CD4-positive, alpha-beta memory T cell (primary cell): Measurements from ENCODE around the gene CISD3. TPM values are rescaled to one million over a fixed set of nuclear protein-coding genes. Genes with fewer than 3 reads are reported as not detected.

Experiments used
- CTCF ChIA-PET: fragments of 350-600 bp; sonication (Branson Sonifier 250); formaldehyde crosslinking; loops from one replicate; lab custom pipeline; 2021; ENCODE audit warnings: inconsistent platforms; ENCODE audit not compliant: partially characterized antibody; lab: Charles Lee
- POLR2A ChIA-PET: fragments of 350-600 bp; sonication (Branson Sonifier 250); formaldehyde crosslinking; loops from one replicate; lab custom pipeline; 2021; ENCODE audit not compliant: partially characterized antibody; lab: Charles Lee
- DNase-seq, 5 donors: peaks; one replicate each; pipeline versions ENCODE4 v3.0.0 to v3.0.0-alpha.2; 2020 to 2022; ENCODE audit warnings: mixed read lengths in 1 of 5
- H3K27ac ChIP-seq: one replicate; pipeline ENCODE4 v1.7.0; 2013; ENCODE audit warnings: low read depth, low read length
- H3K27me3 ChIP-seq: 2 replicates; pipeline ENCODE4 v1.7.0; 2013; ENCODE audit warnings: mild to moderate bottlenecking, low read length, moderate library complexity; ENCODE audit not compliant: insufficient read depth
- H3K36me3 ChIP-seq: 2 replicates; pipeline ENCODE4 v1.7.0; 2013; ENCODE audit warnings: mild to moderate bottlenecking, low read length, moderate library complexity; ENCODE audit not compliant: insufficient read depth
- H3K4me1 ChIP-seq: 2 replicates; pipeline ENCODE4 v1.7.0; 2013; ENCODE audit warnings: mild to moderate bottlenecking, low read length, moderate library complexity; ENCODE audit not compliant: insufficient read depth
- H3K4me3 ChIP-seq, 2 donors: one replicate each; pipeline ENCODE4 v1.7.0; 2013; ENCODE audit warnings: low read length in 2 of 2, mild to moderate bottlenecking in 1 of 2
- H3K9me3 ChIP-seq, 2 donors: one replicate each; pipeline ENCODE4 v1.7.0; 2013; ENCODE audit warnings: low read length in 2 of 2, control low read depth in 1 of 2; ENCODE audit not compliant: control insufficient read depth in 1 of 2
- H3K27ac Mint-ChIP-seq, 7 donors: one replicate each; pipeline ENCODE4 v1.8.0; 2020 to 2021; ENCODE audit warnings: mixed read lengths in 7 of 7, mild to moderate bottlenecking in 6 of 7, inconsistent platforms in 3 of 7, moderate library complexity in 3 of 7
- H3K27me3 Mint-ChIP-seq, 2 donors: one replicate each; pipeline ENCODE4 v1.8.0; 2020 to 2021; ENCODE audit warnings: mixed read lengths in 2 of 2
- H3K36me3 Mint-ChIP-seq, 2 donors: one replicate each; pipeline ENCODE4 v1.8.0; 2020 to 2021; ENCODE audit warnings: mixed read lengths in 2 of 2, inconsistent platforms in 1 of 2, mild to moderate bottlenecking in 1 of 2
- H3K4me1 Mint-ChIP-seq, 4 donors: one replicate each; pipeline ENCODE4 v1.8.0; 2020 to 2021; ENCODE audit warnings: mixed read lengths in 4 of 4, mild to moderate bottlenecking in 1 of 4
- H3K4me3 Mint-ChIP-seq, 8 donors: one replicate each; pipeline ENCODE4 v1.8.0; 2020 to 2021; ENCODE audit warnings: mixed read lengths in 8 of 8, mild to moderate bottlenecking in 7 of 8, moderate library complexity in 6 of 8, inconsistent platforms in 3 of 8
- H3K9me3 Mint-ChIP-seq, 8 donors: one replicate each; pipeline ENCODE4 v1.8.0; 2020 to 2021; ENCODE audit warnings: mixed read lengths in 8 of 8, mild to moderate bottlenecking in 5 of 8, inconsistent platforms in 3 of 8, moderate library complexity in 1 of 8
- intact Hi-C: fragments of 100-400 bp; cut with micrococcal nuclease; formaldehyde crosslinking; loops from one replicate; pipeline ENCODE4 v1.15.1; 2023
- polyA plus RNA-seq, 2 donors: library from polyadenylated mRNA; unstranded; fragments of 300-500 nt; fragmentation: Illumina TruSeq; gene quantifications; one replicate each; pipeline ENCODE4 v1.2.3, GENCODE V29; 2021
- total RNA-seq, 2 experiments: library from RNA; stranded (reverse); gene quantifications; one replicate each; pipeline ENCODE4 v1.2.3, GENCODE V29; 2021

CISD3 gene
- total and polyA plus RNA-seq, 4 experiments from 2014 or later: 12.5 to 57.6 (median 34.4) TPM

GRCh38 chr17:38702916-38703741, 27.0 kb upstream of the CISD3 start:
- Mint-ChIP-seq H3K36me3 (peaks cover 3 to 52% of the 10 kb centered on the region in 2 donors), H3K27ac (peak overlapping the region; percentile 92 to 98 (median 98)), H3K27me3 (no peaks in the 10 kb centered on the region), H3K4me3 (peak overlapping the region; percentile 92 to 99 (median 96)), H3K9me3 (no peaks in the 10 kb centered on the region), H3K4me1 (peaks cover 26 to 70% (median 35%) of the 10 kb centered on the region in 4 donors)
- H3K4me1 ChIP-seq: peaks cover 46% of the 10 kb centered on the region
- H3K36me3 ChIP-seq: no peaks in the 10 kb centered on the region
- H3K27ac ChIP-seq: peak overlapping the region; percentile 94
- H3K4me3 ChIP-seq: peak overlapping the region; percentile 74 to 97
- ChIA-PET CTCF (interaction anchor here (1.1 to 6.5 kb wide), 4 partner anchors 25 to 144 kb away, joined by 4 to 34 read pairs (median 4); partner anchors contain the start of gene PSMB3), POLR2A (interaction anchor here (0.5 to 14.0 kb wide), 9 partner anchors 12 to 168 kb away, joined by 3 to 588 read pairs (median 7); partner anchors contain the start of genes CISD3, CWC25, EPOP and PSMB3)
- H3K9me3 ChIP-seq: no peaks in the 10 kb centered on the region
- H3K27me3 ChIP-seq: no peaks in the 10 kb centered on the region
- intact Hi-C loops: loop anchor here (1.0 to 10.0 kb wide), 4 partner anchors 49 to 502 kb away; partner anchors contain the start of genes LASP1, PIP4K2B, PSMB3 and RPL19
- DNase-seq: peak in 3 of 5 donors; percentile 19 to 26 (median 19)

DNA sequence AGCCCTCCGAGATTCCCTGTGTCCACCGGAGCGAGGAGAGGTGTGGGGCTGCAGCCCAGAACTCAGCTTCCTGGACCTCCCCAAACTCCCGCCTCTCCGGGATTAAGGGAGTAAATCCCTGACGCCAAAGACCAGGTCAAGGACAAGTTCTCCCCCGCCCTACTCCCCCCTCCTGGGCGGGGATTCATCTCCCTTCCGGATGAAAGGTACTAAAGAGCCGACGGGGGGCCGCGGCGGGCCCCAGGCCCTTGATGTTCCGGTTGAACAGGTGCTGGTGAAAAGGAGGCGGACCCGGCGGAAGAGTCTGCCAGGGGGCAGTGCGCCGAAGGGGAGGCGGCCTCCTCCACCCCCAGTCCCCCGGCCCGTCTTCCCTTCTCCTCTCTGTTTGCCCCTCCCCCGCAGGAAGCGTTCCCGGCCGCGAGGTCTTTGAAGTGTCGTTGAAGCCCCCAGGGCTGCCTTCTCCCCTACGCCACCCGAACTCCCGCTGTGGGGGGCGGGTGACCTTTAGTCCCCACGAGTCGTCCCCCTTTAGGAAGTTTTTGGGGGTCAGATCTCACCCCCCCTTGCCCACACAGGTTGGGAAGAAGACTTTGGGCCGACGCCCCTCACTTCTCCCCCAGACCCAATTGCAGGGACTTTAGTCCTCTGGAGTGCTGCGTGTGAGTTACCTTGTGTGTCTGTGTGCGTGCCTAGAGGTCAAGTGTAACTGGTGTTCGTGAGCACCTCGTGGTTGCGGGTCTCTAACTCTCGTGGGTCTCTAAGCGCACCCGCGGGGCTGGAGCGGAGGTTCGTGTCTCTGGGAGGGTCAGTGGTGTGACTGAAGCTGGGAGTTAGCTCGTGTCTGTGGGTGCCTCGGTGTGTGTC, 26.2 kb upstream of the CISD3 start:
- peak overlapping the region; percentile 89 to 97 for H3K4me3 ChIP-seq
- no peaks in the 10 kb centered on the region for H3K9me3 ChIP-seq
- peak; percentile 52 to 81 (median 60) for DNase-seq
- Mint-ChIP-seq H3K27me3 (no peaks in the 10 kb centered on the region), H3K9me3 (no peaks in the 10 kb centered on the region), H3K27ac (peak overlapping the region; percentile 92 to 98 (median 98)), H3K4me3 (peak overlapping the region; percentile 92 to 99 (median 96)), H3K36me3 (peaks cover 4 to 56% of the 10 kb centered on the region in 2 donors), H3K4me1 (peaks cover 27 to 74% (median 40%) of the 10 kb centered on the region in 4 donors)
- ChIA-PET POLR2A (interaction anchor here (0.5 to 14.0 kb wide), 19 partner anchors 11 to 492 kb away, joined by 3 to 588 read pairs (median 4); partner anchors contain the start of genes CISD3, EPOP, LASP1 and PSMB3), CTCF (interaction anchor here (0.6 to 6.5 kb wide), 5 partner anchors 24 to 146 kb away, joined by 3 to 34 read pairs (median 4); partner anchors contain the start of gene PSMB3)
- H3K36me3 ChIP-seq: peaks cover 2% of the 10 kb centered on the region
- H3K27me3 ChIP-seq: no peaks in the 10 kb centered on the region
- intact Hi-C loops: loop anchor here (5.0 to 10.0 kb wide), 2 partner anchors 168 to 501 kb away; partner anchors contain the start of genes LASP1 and RPL19
- peak overlapping the region; percentile 94 for H3K27ac ChIP-seq
- peaks cover 53% of the 10 kb centered on the region for H3K4me1 ChIP-seq

DNA sequence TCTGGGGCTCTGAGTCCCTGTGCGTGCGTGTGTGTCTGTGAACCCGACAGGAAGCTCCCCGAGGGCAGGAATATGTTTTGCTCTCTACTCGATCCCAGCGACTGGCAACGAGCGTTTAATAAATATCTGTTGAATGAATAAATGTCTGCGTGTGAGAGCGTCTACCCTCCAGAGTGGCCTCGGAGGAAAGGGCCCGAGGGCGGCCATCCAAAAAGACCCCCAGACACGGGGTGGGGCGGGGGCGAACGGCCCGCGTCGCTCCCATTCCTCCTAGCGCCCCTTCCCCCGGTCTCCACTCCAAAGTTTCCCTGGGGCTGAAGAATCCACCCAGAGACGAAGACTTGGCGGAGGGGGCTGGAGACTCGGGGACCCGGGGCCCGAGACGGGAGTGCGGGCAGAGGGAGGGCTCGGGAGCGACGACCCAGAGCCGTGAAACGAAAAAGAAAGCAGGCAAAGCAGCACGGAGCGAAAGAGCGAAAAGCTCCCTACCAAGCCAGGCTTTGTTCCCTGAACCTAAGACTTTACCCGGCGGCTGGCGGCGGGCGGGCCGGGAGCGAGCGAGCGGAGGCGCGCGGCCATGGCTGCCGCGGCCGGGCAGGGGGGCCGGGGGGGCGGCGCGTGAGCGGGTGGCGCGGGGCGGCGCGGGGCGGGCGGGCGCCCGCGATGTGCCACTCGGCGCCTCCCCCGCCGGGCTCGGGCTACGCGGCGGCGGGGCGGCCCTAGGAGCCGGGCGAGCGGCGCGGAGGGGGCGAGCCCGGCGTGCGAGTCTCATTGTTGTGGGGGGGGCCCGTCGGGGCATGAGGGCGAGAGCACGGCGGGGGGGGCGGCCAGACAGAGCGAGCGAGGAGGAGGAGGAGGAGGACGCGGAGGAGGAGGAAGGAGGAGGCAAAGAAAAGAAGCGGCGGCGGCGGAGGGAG, 25.3 kb upstream of the CISD3 start, which contains the start of gene MLLT6:
TSS of gene MLLT6 (plus strand) at position 668 of the 917 bp plus-strand sequence. CDS start 360 bp downstream, outside the sequence.
- peak within 1 kb of the TSS; percentile 94 for H3K27ac ChIP-seq
- ChIA-PET POLR2A (interaction anchor here (0.6 to 14.0 kb wide), 19 partner anchors 11 to 491 kb away, joined by 3 to 588 read pairs (median 4); partner anchors contain the start of genes CISD3, EPOP, LASP1 and PSMB3), CTCF (interaction anchor here (0.6 to 6.5 kb wide), 5 partner anchors 23 to 147 kb away, joined by 3 to 34 read pairs (median 4); partner anchors contain the start of gene PSMB3)
- H3K27me3 Mint-ChIP-seq: no peaks in the 10 kb centered on the region
- peak; percentile 84 to 89 (median 85) for DNase-seq
- no peaks in the 10 kb centered on the region for H3K9me3 ChIP-seq
- peaks cover 58% of the 10 kb centered on the region for H3K4me1 ChIP-seq
- H3K36me3 ChIP-seq: peaks cover 11% of the 10 kb centered on the region
- peak within 1 kb of the TSS; percentile 89 to 97 for H3K4me3 ChIP-seq
- H3K4me1 Mint-ChIP-seq: peaks cover 29 to 80% (median 46%) of the 10 kb centered on the region in 4 donors
- H3K36me3 Mint-ChIP-seq: peaks cover 11 to 63% of the 10 kb centered on the region in 2 donors
- no peaks in the 10 kb centered on the region for H3K27me3 ChIP-seq
- H3K4me3 Mint-ChIP-seq: peak within 1 kb of the TSS; percentile 95 to 99 (median 98)
- intact Hi-C loops: loop anchor here (1.0 to 10.0 kb wide), 3 partner anchors 25 to 500 kb away; partner anchors contain the start of genes CISD3, LASP1 and RPL19
- H3K27ac Mint-ChIP-seq: peak within 1 kb of the TSS; percentile 96 to 98 (median 98)
- H3K9me3 Mint-ChIP-seq: no peaks in the 10 kb centered on the region

GRCh38 chr17:38705523-38705802, 24.7 kb upstream of the CISD3 start:
- Histone ChIP-seq H3K27ac (peak overlapping the region; percentile 94), H3K27me3 (no peaks in the 10 kb centered on the region), H3K9me3 (no peaks in the 10 kb centered on the region), H3K36me3 (peaks cover 17% of the 10 kb centered on the region), H3K4me3 (peak overlapping the region in 1 of 2 donors; percentile 66), H3K4me1 (peaks cover 54% of the 10 kb centered on the region)
- no peaks in the 10 kb centered on the region for H3K9me3 Mint-ChIP-seq
- H3K36me3 Mint-ChIP-seq: peaks cover 17 to 69% of the 10 kb centered on the region in 2 donors
- ChIA-PET CTCF (interaction anchor here (1.1 to 6.5 kb wide), 3 partner anchors 22 to 30 kb away, joined by 4 to 34 read pairs (median 29); no protein-coding TSS in a partner anchor), POLR2A (interaction anchor here (0.9 to 14.0 kb wide), 15 partner anchors 8 to 448 kb away, joined by 3 to 588 read pairs (median 6); partner anchors contain the start of genes CISD3, EPOP, LASP1 and PSMB3)
- intact Hi-C loops: loop anchor here (1.0 to 10.0 kb wide), 2 partner anchors 25 to 499 kb away; partner anchors contain the start of genes CISD3 and RPL19
- DNase-seq: no peak
- peak overlapping the region in 2 of 7 donors; percentile 56 to 96 for H3K27ac Mint-ChIP-seq
- H3K4me3 Mint-ChIP-seq: peak overlapping the region; percentile 61 to 99 (median 84)
- H3K4me1 Mint-ChIP-seq: peaks cover 28 to 81% (median 49%) of the 10 kb centered on the region in 4 donors
- H3K27me3 Mint-ChIP-seq: no peaks in the 10 kb centered on the region

GRCh38 chr17:38705803-38706504, 24.2 kb upstream of the CISD3 start:
- peaks cover 28 to 81% (median 50%) of the 10 kb centered on the region in 4 donors for H3K4me1 Mint-ChIP-seq
- H3K27me3 Mint-ChIP-seq: no peaks in the 10 kb centered on the region
- peak in 3 of 5 donors; percentile 15 to 52 (median 31) for DNase-seq
- H3K4me3 Mint-ChIP-seq: peak overlapping the region; percentile 94 to 99 (median 96)
- H3K9me3 Mint-ChIP-seq: no peaks in the 10 kb centered on the region
- peak overlapping the region; percentile 88 to 96 (median 94) for H3K27ac Mint-ChIP-seq
- Histone ChIP-seq H3K9me3 (no peaks in the 10 kb centered on the region), H3K36me3 (peaks cover 22% of the 10 kb centered on the region), H3K4me1 (peaks cover 54% of the 10 kb centered on the region), H3K27ac (peak overlapping the region; percentile 76), H3K4me3 (peak overlapping the region; percentile 66 to 89), H3K27me3 (no peaks in the 10 kb centered on the region)
- POLR2A ChIA-PET: interaction anchor here (0.7 to 14.0 kb wide), 10 partner anchors 9 to 164 kb away, joined by 3 to 588 read pairs (median 21); partner anchors contain the start of genes CISD3, EPOP, LASP1 and PIP4K2B
- intact Hi-C loops: loop anchor here (1.0 to 10.0 kb wide), 2 partner anchors 24 to 499 kb away; partner anchors contain the start of genes CISD3 and RPL19
- CTCF ChIA-PET: interaction anchor here (1.8 to 6.5 kb wide), 3 partner anchors 22 to 29 kb away, joined by 9 to 34 read pairs (median 29); no protein-coding TSS in a partner anchor
- H3K36me3 Mint-ChIP-seq: peaks cover 18 to 74% of the 10 kb centered on the region in 2 donors
